GM19372 (cell line): Measurements from ENCODE around the gene PRSS53.
"Not testable (repeated sequence)": the region's sequence is repeated elsewhere in the genome, so short reads cannot be mapped to it uniquely, and the experiment has no call there.

Source experiments
- ATAC-seq: cut with Tn5 transposase; IDR thresholded peaks from one replicate; pipeline ENCODE4 v1.9.1; 2021; ENCODE audit warnings: mild to moderate bottlenecking, low read depth, moderate library complexity; ENCODE audit not compliant: unreplicated experiment

PRSS53 gene

DNA sequence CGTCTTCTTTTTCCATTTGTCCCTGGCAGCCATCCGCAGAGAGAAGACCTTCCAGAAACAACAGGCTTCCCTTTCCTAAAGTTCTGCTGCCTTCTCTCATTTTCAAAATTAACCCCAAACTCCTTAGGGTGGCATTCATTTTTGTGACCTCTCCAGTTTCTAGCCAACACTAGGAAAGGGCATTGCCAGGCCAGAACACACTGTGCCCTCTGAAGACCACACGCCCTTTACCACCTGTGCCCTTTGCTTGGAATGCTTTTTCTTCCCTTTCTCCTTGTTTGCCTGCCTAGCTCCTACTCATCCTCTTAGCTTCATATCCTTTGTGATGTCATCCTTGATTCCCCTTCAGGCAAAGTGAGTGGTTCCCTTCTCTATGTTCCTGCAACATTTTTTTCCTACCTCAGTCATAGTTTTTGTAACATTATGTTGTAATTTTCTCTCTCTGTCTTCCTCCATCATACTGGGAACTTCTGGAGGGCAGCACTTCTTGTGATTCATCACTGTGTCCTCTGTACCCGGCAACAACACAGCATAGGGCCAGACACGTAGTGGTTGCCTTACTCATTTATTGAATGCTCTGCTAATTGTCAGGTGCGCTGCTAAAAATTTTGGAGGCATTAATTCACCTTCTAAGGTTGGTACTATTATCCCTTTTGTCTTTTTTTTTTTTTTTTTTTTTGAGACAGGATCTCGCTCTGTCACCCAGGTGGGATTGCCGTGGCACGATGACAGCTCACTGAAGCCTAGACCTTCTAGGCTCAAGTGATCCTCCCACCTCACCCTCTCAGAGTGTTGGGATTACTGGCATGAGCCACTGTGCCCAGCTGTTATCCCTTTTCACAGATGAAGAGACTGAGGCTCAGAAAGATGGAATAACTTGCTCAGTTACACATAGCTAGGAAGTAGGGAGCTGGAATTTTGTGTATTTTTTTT lies 29.7 kb upstream of the PRSS53 start:
- no peak for ATAC-seq

- ATAC-seq, result peak; percentile 91
Observed at GRCh38 chr16:31117384-31118222, 28.9 kb upstream of the PRSS53 start, which contains the start of gene KAT8. Gene KAT8, plus strand, starts transcription at chr16:31117664. Its CDS starts 18 bp downstream, at chr16:31117682.

- no peak for ATAC-seq
Observed at GRCh38 chr16:31114468-31114867, 25.7 kb upstream of the PRSS53 start.

DNA sequence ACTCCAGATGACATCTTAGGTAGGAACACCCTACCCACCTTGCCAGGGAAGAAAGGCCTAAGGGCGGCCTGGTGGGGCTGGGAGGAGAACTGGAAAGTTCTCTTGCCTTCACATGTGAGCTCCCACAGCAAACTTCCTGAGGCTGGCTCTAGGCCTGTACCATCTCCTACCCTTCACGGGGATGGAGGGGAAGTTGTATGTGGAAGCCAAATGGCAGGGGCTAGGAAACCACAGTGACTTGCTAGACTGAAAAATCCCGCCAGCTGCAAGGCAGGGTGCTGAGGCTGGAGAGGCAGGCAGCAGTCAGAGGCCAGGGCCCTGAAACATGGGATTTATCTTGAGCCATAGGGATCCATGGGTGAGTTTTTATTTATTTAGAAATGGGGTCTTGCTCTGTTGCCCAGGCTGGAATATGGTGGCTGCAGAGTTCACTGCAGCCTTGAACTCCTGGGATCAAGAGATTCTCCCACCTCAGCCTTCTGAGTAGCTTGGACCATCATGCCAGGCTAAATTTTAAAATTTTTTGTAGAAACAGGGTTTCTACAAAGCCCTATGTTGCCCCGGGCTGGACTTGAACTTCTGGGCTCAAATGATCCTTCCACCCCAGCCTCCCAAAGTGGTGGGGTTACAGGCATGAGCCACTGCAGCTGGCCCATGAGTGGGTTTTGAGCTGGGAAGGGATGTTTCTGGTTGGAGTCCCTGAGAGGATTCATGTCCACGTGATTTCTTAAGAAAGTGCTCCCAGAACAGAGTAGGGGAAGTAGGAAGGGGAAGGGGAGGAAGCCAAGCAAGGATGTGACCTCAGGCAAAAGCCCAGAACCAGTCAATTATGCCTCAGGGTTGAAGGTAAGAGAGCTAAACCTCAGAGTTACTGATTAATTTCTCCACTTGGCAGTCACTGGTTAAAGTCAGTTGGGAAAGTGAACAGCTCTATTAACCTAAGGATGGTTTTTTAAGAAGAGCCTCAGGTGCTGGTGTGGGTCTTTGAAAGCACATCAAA lies 24.7 kb upstream of the PRSS53 start:
- ATAC-seq, result no peak

- ATAC-seq, result no peak
Observed at GRCh38 chr16:31112711-31113110, 24.0 kb upstream of the PRSS53 start.

DNA sequence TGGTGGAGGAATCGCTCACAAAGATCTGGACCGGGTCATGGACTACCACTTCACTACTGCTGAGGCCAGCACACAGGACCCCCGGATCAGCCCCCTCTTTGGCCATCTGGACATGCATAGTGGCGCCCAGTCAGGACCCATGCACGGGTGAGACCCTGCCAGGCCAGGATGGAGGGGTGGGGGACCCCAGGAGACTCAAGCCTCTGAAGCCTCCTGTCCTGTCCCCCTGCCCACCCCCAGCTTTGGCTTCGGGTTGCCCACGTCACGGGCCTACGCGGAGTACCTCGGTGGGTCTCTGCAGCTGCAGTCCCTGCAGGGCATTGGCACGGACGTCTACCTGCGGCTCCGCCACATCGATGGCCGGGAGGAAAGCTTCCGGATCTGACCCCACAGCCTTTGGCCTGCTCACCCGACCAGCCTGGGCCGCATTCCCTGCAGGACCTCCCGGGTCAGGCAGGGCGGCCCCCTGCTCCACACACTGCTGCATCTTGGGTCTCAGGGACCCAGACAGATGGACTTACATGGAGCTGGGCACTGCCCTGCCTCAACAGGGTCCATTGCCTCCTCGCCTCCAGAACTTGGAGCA lies 23.2 kb upstream of the PRSS53 start:
- ATAC-seq, result no peak

DNA sequence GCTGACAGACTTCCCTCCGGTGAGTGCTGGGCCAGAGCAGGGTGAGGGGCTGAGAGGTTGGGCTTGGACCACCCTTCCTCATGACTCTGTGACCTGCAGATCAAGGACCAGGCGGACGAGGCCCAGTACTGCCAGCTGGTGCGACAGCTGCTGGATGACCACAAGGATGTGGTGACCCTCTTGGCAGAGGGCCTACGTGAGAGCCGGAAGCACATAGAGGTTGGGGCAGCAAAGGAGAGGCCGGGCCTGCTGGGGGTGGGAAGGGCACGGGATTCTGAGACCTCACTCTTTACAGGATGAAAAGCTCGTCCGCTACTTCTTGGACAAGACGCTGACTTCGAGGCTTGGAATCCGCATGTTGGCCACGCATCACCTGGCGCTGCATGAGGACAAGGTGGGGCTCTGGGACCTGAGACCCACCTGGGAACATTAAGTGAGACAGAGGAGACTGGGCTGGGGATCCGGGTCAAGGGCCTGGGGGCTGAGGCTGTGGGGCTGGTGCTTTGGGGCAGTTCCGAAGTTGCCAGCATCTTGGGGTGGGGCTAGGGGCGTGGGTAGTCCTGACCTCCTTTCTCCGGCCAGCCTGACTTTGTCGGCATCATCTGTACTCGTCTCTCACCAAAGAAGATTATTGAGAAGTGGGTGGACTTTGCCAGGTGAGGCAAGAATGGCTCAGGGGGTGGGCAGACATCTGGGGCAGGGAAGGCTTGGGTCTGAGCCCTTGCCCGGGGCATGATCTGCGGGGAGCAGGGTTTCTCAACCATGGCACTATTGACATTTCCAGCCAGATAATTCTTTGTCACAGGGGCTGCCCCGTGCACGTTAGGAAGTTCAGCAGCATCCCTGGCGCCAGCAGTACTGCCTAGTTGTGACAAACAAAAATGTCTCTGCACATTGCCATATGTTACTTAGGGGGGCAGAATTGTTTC lies 21.6 kb upstream of the PRSS53 start:
- no peak for ATAC-seq

DNA sequence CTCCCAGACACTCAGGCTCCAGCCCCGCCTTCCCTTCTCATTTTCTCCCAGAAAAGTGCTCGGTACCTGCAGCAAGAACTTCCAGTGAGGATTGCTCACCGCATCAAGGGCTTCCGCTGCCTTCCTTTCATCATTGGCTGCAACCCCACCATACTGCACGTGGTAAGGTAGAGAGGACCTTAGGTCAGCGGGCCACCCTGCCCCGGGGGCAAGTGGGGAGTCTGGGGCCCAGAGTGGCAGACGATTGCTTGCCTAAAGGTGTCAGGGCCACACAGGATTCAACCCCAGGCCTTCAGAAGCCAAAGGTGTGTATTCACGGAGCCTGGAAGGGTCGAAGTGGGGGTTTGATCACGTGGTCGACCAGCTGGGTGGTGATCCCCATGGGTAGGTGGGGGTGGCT lies 20.9 kb upstream of the PRSS53 start:
- ATAC-seq, result no peak

DNA sequence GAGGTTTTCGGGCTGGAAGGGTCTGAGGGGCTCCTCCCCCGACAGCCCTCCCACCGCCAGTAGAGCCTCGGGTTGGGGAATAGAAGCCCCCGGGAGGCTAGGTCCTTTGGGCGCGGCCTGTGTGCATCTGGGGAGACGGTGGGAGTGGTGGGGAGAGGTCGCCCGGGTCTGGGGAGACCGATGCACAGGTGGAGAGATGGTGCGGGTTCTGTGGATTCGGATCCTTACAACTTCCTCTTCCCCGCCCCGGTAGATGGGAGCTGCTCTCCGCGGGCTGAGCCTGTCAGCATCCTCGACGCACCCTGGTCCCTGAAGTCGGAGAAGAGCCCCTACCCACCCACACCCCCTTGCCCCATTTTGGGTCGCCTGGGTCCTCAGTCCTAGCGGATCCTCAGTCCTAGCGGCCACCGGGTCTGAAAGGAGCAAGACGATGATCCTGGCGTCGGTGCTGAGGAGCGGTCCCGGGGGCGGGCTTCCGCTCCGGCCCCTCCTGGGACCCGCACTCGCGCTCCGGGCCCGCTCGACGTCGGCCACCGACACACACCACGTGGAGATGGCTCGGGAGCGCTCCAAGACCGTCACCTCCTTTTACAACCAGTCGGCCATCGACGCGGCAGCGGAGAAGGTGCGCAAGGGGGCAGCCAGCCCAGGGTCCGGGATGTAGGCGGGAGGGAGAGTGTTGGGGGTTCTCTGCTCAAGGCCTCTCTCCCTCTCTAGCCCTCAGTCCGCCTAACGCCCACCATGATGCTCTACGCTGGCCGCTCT lies 20.2 kb upstream of the PRSS53 start:
- no peak for ATAC-seq

DNA sequence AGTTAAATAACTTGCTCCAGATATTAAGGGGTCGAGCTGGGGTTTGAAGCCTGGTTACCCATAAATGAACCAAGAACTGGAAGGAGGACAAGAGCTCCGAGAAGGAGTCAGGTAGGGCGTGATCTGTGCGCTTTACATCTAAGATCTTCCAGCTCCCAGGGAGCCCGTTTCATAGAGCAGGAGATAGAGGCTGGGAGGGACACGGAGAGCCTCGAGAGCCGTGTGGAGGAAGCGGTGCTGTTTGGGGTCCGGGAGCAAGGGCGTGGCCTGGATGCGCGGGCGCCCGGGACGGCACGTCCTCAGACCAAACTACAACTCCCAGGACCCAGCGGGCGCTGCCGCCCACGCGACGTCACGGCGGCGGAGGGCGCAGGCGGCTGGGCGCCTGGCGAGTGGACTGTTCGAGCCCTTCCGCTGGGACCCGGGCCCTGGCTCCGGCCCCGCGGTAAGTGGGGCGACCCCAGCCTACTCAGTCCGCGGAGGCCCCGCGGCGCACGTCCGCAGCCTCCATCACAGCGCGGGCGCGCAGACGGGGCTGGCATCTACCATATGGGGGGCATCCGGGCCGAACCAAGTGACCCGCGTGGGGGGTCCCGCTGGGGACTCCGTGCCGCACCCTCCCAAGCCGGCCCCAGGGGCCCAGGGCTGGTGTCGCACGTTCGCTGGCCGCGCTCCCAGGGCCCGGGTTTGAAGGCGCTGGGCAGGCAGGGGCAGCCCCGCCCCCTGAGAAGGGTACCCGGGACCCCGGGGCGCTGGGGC lies 19.5 kb upstream of the PRSS53 start, which contains the start of gene BCKDK:
BCKDK (plus strand) TSS at position 352 of the 759 bp plus-strand sequence. CDS start 838 bp downstream, outside the sequence.
- peak; percentile 80 for ATAC-seq

GRCh38 chr16:31107465-31107867 lies 18.7 kb upstream of the PRSS53 start:
- peak; percentile 44 for ATAC-seq

DNA sequence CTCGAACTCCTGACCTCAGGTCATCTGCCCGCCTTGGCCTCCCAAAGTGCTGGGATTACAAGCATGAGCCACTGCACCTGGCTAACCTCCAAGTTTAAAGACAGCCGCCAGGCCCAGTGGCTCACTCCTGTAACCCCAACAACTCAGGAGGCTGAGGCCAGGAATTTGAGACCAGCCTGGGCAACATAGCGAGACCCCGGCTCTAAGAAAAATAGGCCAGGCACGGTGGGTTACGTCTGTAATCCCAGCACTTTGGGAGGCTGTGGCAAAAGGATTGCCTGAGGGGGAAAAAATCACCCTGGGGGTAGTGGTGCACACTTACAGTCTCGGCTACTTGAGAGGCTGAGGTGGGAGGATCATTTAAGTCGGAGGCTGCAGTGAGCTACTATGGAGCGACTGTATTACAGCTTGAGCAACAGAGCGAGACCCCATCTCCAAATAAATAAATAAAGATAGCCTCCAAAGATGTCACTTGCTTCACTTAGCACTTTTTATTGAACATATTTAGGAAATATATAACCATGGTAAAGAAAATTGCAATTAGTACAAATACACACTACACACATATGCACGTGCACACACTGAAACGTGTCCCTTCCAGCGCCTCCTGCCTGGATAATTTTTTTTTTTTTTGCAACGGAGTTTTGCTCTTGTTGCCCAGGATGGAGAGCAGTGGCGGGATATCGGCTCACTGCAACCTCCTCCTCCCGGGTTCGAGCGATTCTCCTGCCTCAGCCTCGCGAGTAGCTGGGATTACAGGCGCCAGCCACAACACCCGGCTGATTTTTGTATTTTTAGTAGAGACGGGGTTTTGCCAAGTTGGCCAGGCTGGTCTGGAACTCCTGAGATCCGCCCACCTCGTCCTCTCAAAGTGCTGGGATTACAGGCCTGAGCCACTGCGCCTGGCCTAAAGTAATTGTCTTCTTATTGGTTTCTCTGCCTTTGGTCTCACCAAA lies 18.0 kb upstream of the PRSS53 start:
- no peak for ATAC-seq

GRCh38 chr16:31105677-31106213 lies 17.0 kb upstream of the PRSS53 start:
- ATAC-seq, result peak; percentile 43

GRCh38 chr16:31100876-31101641 lies 12.3 kb upstream of the PRSS53 start:
- not testable (repeated sequence) for ATAC-seq
